GM18867 (cell line): ENCODE measurements around the gene TRH.
"Not testable (repeated sequence)": the region's sequence is repeated elsewhere in the genome, so short reads cannot be mapped to it uniquely, and the experiment has no call there.

ENCODE experiments used
- ATAC-seq: cut with Tn5 transposase; IDR thresholded peaks from one replicate; pipeline ENCODE4 v1.9.1; 2021; ENCODE audit warnings: mild to moderate bottlenecking, moderate library complexity; ENCODE audit not compliant: unreplicated experiment

TRH gene

DNA sequence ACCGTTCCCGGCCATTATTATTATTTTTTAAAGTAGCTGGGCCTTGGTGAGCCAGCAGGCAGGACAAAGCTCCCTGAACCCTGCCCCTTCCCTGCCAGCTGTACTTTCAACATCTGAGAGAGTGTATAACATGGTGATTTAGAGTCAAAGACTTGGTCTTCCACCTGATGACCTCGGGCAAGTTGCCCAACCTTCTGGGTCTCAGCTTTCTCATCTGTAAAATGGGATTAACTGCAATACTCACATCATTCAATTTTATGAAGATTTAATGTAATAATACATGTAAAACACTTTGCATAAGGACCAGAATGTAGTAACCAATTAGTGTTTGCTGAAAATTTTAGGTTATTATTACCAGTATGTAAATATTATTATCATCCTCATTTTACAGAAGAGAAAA lies 11.9 kb upstream of the TRH start:
- no peak for ATAC-seq

DNA sequence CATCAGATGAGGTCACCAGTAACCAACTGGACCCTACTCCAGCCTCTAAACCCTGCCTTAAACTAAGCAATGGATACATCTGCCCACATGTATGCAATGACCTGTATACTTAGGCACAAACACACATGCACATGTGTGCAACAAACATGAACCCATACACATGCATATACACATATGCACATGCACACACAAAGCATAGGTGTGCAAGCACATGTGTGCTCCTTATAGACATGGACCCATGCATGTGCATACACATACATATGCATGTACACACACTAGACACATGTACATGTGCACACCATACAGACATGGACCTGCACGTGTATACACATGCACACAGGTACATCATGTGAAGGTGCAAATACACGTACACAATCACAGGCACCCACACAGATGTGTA lies 8.6 kb upstream of the TRH start:
- no peak for ATAC-seq

DNA sequence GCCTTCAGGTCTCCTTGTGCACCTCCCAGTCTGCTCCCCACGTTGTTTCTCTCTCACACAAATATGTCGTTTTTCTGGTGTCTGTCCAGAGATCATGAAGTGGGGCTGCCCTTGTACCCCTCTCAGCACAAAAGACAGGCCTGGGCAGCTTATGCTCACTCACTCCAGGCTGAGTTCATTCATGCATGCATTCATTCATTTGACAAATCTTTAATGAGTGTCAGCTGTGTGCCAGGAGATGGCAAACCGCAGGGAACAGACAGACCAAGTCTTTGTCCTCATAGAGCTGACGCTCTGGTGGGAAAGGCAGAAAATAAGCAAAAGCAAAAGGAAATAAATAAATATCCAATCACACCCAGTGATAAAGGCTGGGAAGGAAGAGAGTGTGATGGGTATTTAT lies 7.6 kb upstream of the TRH start:
- ATAC-seq, result no peak

DNA sequence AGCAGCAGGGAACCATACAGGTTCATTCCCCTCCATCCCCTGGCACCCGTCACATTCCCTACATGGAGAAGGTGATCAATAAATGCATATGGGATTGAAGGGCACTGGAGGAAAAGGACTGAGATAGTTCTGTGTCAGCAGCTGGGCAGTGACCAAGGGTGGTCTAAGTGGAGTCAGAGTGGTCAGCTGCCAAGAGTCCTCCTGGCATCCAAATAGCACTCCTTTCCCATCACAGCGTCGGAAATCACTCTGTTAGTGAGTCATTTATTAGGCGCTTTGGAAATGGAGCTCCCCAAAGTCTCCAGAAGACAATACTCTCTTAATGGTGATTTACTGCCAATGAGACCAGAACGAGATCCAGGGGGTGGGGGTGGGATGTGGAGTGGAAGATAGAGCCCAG lies 6.8 kb upstream of the TRH start:
- no peak for ATAC-seq

DNA sequence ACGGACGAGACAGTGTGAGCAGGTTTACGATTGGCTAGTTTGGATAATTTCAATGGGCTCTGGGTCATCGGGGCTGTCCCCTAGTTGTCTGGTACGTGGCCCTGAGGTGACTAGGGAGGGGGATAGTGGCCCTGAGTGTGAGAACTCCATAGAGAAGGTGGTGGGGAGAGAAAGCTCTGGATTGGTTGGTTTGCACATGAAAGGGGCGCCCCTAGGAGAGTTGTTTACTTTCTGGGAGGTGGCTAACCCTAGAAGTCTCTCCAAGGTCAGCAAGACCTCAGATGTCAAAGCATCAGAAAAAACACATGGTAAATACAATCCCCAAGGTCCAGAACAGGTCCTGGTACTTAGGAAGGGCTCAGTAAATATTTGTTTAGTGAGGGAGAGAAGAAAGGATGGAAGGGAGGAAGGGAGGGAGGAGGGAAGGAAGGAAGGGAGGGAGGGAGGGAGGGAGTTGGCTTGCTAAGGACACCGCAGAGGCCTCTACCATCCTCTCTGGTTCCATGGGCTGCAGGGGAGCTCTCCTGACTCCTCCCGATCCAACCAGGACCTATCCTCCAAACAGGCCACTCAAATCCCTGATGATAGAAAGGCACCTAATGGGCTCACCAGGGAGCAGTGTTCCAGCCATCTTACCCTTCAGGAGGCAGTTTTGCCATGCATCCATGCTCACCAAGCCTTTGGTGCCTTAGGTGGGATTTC lies 3.0 kb upstream of the TRH start:
- ATAC-seq, result no peak

DNA sequence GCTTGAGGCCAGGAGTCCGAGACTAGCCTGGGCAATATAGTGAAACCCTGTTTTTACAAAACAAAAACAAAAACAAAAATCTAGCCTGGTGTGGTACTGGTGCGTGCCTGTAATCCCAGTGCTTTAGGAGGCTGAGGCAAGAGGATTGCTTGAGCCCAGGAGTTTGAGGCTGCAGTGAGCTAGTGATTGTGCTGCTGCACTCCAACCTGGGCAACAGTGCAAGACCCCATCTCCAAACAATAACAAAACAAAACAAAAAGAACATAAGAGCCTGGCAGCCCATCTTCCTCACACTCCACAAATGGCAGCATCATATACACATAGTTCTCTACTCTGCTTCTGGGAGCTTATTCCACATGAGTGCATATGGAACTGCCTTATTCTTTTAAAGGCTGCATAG lies 2.2 kb upstream of the TRH start:
- ATAC-seq, result no peak

DNA sequence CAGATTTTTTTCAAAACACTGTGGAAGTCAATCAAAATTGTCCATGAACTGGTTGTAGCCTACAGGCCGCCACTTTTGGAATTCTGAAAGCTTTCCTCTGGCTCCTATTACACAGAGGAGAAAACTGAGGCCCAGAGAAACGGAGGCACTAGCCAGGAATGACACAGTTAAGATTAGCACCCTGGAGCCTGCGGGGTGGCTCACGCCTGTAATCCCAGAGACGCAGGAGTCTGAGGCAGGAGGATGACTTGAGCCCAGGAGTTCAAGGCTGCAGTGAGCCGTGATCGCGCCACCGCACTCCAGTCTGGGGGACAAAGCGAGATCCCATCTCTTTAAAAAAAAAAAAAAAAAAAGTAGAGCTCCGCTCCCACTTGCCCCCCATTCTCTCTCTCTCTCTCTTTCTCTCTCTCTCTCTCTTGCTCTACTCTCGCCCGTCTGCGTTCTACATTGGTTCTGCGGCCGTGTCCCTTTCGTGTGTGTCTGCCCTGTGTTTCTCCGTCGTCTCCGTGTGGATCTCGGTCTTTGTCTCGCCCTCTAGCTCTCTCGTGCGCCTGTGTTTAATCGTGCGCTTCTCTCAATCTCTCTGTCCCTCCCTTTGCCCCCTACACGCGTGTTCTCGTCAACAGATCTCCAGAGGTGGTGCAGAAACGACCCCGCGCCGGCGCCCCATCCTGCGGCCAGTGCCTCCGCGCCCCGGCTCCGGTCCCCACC lies 512 bp upstream of the TRH start:
- ATAC-seq, result no peak

DNA sequence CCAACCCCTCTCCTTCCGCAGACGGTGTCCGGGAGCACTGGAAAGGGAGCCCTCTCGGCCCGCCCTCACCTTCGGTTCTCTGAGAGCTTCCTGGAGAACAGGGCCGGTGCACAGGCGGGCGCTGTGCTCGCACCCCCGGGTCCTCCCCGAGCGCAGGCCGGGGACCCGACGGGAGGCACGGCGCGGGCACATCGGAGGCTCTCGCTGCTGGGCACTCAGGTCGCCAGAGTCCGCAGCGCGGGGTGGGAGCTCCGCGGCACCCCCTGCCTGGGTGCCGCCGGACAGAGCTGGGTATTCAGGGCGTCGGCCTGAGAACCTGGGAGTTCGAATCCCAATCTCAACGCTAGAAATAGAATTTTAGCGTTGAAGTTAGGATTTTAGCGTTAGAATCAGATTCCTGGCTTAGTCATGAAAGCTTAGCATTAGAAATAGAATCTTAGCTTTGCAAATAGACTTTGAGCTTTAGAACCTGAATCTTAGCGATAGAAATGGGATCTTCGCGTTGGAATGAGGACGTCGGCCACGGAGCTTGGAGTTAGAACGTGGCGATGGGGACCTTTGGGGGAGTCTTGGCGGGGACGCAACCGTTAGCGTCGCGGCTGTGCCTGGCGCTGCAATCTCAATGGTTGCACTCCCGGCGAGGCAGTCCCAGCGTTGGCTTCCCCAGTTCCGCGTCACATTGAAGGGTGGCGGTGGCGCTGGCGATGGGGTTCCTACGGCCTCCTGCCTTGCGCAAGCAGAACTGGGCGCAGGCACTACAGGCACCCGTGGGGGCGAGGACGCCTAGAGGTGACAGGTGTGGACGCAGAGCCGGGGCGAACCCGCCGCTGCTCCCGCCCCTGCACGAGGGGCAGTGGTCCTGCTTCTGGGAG lies 549 bp downstream of the TRH start:
- ATAC-seq, result no peak

DNA sequence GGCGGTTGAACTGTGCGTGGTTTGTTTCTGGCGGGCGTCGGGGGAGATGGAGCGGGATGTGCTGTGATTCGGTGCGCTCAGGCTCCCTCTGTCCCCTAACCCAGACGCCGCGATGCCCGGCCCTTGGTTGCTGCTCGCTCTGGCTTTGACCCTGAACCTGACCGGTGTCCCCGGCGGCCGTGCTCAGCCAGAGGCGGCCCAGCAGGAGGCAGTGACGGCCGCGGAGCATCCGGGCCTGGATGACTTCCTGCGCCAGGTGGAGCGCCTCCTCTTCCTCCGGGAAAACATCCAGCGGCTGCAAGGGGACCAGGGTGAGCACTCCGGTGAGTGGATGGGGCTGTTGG lies 1.2 kb downstream of the TRH start:
- ATAC-seq, result no peak

DNA sequence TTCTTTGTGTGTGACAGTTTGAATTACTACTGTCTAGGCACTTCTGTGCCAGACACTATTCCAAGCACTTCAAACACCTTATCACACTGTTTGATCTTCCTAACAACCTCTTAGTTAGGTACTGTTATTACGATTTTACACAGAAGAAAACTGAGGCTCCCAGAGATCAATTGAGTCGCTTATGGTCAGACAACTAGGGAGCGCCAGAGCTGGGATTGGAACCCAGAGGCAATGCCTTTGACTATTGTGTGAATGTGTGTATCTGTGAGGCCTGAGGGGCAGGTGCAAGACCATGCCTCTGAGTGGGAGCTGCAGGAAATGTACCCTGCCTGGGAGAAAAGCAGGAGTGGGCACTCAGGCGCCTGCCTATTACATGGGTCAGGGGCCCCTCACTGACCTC lies 1.8 kb downstream of the TRH start:
- no peak for ATAC-seq

DNA sequence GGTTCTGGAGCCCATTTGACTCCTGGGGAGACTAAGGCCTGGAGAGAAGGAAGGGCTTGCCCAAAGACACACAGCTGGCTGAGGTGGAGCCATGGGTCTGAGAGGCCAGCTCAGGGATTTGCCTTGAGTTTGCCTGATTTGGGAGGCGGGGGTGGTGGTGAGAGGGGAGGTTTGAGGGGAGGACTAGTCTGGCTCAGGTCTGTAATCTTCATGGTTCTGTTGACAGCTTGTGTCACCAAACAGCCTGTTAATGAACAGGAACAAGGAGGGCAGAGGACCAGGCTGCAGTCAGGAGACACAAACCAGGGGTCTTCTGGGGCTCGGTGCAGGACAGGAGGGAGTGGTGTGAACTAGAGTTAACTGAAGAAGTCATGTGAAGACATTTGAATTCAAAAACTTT lies 3.6 kb downstream of the TRH start:
- no peak for ATAC-seq

DNA sequence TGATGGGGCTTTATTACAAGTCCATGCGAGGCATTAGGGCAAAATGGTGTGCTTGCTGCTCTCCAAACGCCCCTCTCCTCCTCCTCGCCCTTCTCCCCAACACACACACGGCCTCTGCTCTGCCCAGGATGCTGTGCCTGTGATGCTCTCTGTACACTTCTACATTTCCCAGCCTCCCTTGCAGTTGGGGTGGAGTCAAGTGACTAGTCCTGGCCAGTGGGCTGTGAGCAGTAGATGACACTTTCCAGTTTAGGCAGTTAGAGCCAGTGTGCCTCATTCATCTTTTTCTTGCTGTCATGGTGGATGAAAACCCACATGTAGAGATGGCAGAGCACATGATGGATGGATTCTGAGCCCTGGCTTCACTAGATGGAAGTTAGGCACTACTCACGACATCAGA lies 5.4 kb downstream of the TRH start:
- ATAC-seq, result no peak

DNA sequence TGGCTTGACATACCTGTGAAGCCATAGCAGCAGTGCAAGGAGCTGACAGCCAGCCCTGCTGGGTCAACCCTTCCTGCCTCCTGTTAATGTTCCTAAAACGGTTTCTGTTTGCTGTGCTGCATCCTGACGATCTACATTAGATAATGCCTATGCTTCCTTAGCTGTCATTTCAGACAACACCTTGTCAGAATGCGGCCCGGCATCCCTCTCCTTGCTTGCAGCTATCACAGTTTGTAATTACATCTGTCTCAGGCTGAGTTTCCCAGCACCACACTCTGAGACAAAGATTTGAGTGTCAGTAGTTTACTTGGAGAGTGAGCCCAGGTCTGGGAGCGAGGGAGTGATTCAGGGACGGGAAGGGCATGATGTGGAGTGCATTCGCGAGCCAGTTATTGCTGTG lies 9.0 kb downstream of the TRH start:
- ATAC-seq, result no peak

DNA sequence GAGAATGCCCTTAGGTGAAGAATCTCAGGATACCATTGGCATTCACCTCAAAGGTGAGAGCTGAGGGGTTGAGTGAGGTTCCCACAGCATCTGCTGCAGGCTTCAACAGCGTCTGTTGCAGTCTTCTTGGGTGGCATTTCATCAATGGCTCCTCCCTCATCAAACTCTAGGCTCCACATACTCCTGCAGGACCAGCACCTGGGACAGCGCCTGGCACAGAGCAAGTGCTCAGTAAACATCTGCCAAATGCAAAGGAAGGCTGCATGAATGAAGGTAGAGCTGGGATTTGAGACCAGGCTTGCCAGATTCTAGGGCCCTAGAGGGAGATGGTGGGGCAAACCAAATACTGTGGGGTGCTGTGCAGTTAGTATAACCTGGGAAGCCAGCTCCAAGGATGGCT lies 9.6 kb downstream of the TRH start:
- no peak for ATAC-seq

DNA sequence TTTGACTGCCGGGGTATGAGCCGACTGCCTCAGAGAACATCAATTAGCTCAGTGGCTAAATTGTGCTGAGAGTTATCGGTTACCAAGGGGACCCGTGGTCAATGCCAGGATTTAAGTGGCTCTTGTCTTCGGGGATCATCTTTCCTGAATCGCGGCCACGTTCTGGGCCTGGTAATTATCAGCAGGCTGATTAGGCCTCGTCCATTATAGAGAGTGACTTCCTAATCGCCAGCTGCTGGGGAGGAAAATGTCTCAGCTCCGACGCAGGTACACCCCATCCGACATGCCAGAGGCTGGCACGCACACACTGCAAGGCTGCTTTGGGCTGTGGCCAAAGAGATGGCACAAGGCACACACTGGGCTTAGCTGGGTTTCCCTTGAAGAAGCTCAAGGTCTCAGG lies 10.6 kb downstream of the TRH start:
- no peak for ATAC-seq

DNA sequence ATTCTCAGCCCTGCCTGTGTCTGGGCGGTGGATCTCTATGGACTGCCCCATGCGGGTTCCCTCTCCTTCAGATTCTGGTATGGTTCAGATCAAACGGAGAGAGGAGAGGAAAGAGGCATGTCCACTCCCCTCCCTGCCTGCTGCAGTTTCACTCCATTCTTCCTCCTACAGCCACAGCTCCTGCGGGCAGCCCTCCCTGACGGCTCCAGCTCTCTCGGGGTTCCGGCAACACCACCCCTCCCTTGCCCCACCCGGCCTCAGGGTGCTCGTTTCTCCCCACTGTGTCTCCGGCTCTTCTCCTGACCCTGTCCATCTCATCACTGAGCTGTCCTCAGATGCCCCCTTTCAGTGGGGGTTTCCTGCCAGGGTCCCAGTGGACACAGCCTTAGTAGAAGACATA lies 13.9 kb downstream of the TRH start:
- no peak for ATAC-seq

DNA sequence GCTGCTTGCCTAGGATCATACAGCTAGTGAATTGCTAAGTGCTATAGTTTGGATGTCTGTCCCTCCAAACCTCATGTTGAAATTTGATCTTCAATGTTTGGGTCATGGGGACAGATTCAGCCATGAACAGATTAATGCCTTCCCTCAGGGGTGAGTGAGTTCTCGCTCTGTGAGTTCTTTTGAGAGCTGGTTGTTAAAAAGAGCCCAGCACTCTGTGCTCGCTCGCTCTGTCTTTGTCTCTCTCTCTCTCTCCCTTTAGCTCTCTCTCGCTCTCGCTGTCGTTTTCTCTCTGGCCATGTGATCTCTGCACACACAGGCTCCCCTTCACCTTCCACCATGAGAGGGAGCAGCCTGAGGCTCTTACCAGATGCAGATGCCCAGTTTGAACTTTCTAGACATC lies 14.9 kb downstream of the TRH start:
- no peak for ATAC-seq

DNA sequence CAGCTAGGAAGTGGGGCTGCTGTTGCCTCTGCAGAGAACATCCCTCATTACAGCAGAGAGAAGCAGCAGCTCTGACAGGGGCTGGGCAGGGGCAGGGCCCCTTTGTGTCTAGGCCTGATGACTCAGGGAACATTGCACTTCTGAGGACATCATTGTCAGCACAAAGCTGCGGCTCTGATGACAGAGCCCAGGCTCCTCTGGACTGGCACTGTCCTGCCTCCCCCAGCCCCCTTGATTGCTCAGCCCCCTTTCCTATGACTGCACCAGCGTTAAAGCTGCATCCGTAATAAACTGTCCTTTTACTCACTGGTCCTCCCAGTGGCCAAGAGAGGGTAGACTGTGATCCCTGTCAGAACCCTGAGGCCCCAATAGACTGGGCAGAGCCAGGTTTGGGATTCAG lies 18.3 kb downstream of the TRH start:
- ATAC-seq, result no peak

DNA sequence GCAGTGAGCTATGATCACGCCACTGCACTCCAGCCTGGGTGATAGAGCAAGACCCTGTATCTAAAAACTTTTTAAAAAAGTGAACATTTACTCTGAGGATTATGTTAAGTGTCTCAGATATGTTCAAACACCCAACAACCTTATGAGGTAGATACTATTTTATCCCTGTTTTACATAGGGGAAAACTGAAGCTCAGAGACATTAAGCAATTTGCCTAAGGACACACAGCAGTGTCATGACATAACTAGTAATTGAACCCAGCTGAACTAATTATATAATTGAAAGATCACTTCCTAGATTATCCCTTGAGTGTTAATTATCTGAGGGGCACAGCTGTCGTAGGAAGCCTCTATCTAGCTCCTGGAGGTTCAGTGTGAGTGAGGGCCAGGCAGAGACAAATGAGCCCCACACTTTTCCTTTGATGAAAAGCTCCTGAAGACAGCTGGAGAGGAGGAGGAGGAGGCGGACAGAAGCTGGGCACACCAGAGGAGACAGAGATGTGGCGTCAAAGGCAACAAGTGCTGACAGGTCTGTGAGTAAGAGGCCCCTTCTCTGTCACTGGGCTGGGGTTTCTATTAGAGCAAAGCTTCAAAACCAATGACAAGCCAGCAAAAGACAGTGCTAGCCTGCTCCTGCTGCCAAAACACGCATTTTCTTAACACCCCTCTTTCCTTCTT lies 20.5 kb downstream of the TRH start:
- no peak for ATAC-seq

DNA sequence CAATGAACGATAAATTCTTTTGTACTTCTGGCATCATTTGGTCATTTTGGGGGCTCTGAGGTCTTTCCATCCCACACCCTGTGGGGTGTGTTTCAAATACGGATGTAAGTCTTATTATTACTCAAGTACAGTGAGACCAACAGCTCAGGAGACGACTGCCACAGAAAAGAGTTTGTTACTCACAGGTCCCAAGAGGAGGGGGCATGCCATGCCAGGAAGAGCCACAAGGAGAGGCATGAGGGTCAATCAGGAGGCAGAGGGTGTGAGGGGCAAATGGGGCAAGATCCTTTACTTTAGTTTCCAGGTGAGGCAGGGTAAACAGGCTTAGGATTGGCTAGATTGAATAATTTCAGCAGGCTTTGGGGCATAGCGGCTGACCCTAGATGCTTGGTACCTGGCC lies 21.6 kb downstream of the TRH start:
- ATAC-seq, result no peak

DNA sequence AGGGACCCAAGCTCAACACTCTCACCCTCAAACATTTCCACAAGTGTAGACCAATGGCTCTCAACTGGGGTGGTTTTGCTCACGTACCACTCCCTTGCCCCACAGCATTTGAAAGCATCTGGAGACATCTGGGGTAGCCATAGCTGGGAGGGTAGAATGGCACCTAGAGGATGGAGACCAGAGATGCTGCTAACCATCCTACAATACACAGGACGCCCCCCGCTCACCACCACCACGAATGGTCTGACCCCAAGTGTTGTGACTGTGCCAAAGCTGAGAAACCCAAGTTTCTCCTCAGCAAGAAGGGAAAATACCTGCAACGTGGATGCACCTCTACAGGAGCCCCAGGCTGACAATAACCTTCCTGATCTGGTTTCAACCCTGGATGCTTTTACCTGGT lies 24.7 kb downstream of the TRH start:
- ATAC-seq, result not testable (repeated sequence)
